Heart left ventricle (tissue), 16 donors: ENCODE data around the gene EHD4. TPM values are rescaled to one million over a fixed set of nuclear protein-coding genes. Genes with fewer than 3 reads are reported as not detected.

Experiments
- ATAC-seq, 4 donors: fragments of 200-7000 bp; cut with Tn5 transposase; one replicate each; pipeline ENCODE4 v1.9.1; 2020 to 2022; ENCODE audit warnings: moderate library complexity in 4 of 4, mild to moderate bottlenecking in 3 of 4, moderate number of reproducible peaks in 1 of 4
- DNase-seq, 5 donors: peaks; one replicate each; pipeline ENCODE4 v3.0.0-alpha.2; 2020
- H3K27ac ChIP-seq, 12 donors: fragments of 200-600 bp; sonication (generic) in 4 of 12; one replicate each; pipeline versions ENCODE4 v1.5.0 to v1.8.0; 2016 to 2022; ENCODE audit warnings: mild to moderate bottlenecking in 2 of 12
- H3K27me3 ChIP-seq, 9 donors: fragments of 200-600 bp; sonication (generic) in 2 of 9; one replicate each; pipeline versions ENCODE4 v1.5.1 to v1.8.0; 2016 to 2022; ENCODE audit warnings: mild to moderate bottlenecking in 3 of 9
- H3K36me3 ChIP-seq, 9 donors: fragments of 200-600 bp; sonication (generic) in 2 of 9; one replicate each; pipeline versions ENCODE4 v1.5.0 to v1.8.0; 2018 to 2022; ENCODE audit warnings: mild to moderate bottlenecking in 2 of 9
- H3K4me1 ChIP-seq, 12 donors: fragments of 200-600 bp; sonication (generic) in 4 of 12; one replicate each; pipeline versions ENCODE4 v1.5.0 to v1.8.0; 2016 to 2022; ENCODE audit warnings: mild to moderate bottlenecking in 3 of 12
- H3K4me3 ChIP-seq, 12 donors: fragments of 200-600 bp; sonication (generic) in 4 of 12; one replicate each; pipeline versions ENCODE4 v1.5.0 to v1.8.0; 2017 to 2022; ENCODE audit warnings: mild to moderate bottlenecking in 9 of 12, moderate library complexity in 4 of 12
- H3K9me3 ChIP-seq, 12 donors: fragments of 200-600 bp; sonication (generic) in 4 of 12; one replicate each; pipeline versions ENCODE4 v1.5.0 to v1.8.0; 2016 to 2022; ENCODE audit warnings: mild to moderate bottlenecking in 1 of 12
- POLR2A ChIP-seq, 2 donors: fragments of 450-650 bp; IDR thresholded peaks; one replicate each; pipeline ENCODE4 v1.6.1; 2017; ENCODE audit warnings: antibody characterized with exemption in 2 of 2, mild to moderate bottlenecking in 2 of 2, moderate library complexity in 2 of 2
- WGBS, 4 donors: extraction: QIAGEN DNeasy Blood & Tissue Kit in 2 of 4; methylation state at CpG; one replicate each; pipeline versions ENCODE4 v1.1.5 to v1.1.7; 2013 to 2018; 5-methylcytosine and 5-hydroxymethylcytosine counted together
- intact Hi-C, 10 donors: fragments of 100-400 bp; cut with DNase I; formaldehyde crosslinking; loops; one replicate each; pipeline versions ENCODE4 v1.11.1 to v1.14.2; 2022
- polyA plus RNA-seq, 2 donors: library from polyadenylated mRNA; stranded (reverse); fragments of 200-250 nt; gene quantifications; one replicate each; pipeline ENCODE4 v1.2.3, GENCODE V29; 2013
- total RNA-seq, 9 donors: library from RNA; depleted of rRNA in 2 of 9; stranded (reverse); fragments of >200 nt in 2 of 9; fragmentation: NEBNext Ultra II Directional in 3 of 9; extraction: Animal tissue kit (Norgen Biotek cat#: 25700) in 3 of 9; gene quantifications; one replicate each; pipeline versions ENCODE4 v1.1.0 to v1.2.4, GENCODE V29; 2016 to 2023
- TF ChIP-seq, protein P1 (sequence below), 12 donors: fragments of 200-600 bp; sonication (generic) in 4 of 12; IDR thresholded peaks; one replicate each; pipeline versions ENCODE4 v1.5.0 to v1.8.0; 2018 to 2022; ENCODE audit warnings: antibody characterized with exemption in 12 of 12, mild to moderate bottlenecking in 5 of 12
- donor health status: ischemic (EF 13 %, LVEDD 7.1; RV severe dilation, severe dysfunction).
- donor health status: healthy with polysubstance abuse.
- donor health status: DM: no; HTN: yes; CAD: no.
- donor health status: DM: no; HTN: no; CAD: no.
- donor health status: ischemic (EF 25% LVEDD 6.9; RV normal size, moderate dysfunction).
- donor health status: ischemic (EF 25% LVEDD 5.7; RV mildly dilated, moderate dysfunction).
- donor health status: healthy.
- donor health status: DM: yes; HTN: yes; CAD: no.
- donor health status: ischemic (EF 35%, LVEDD 5.7; RV mildly dilated, moderate dysfunction).
- donor health status: nonischemic (EF 11% LVEDD 7.7; RV severe dilation, severe dysfunction).
- donor health status: DM: yes; HTN: yes; CAD: no.
- donor health status: PGD.
- donor health status: ischemic (EF 29% LVEDD 5.4; RV normal size, mild dysfunction).
- donor health status: nonischemic (EF 23%, LVEDD 6.1; RV moderate dilation, normal function).

Gene EHD4
- total and polyA plus RNA-seq, 11 donors, result 25.6 to 70.8 (median 43.9) TPM

DNA sequence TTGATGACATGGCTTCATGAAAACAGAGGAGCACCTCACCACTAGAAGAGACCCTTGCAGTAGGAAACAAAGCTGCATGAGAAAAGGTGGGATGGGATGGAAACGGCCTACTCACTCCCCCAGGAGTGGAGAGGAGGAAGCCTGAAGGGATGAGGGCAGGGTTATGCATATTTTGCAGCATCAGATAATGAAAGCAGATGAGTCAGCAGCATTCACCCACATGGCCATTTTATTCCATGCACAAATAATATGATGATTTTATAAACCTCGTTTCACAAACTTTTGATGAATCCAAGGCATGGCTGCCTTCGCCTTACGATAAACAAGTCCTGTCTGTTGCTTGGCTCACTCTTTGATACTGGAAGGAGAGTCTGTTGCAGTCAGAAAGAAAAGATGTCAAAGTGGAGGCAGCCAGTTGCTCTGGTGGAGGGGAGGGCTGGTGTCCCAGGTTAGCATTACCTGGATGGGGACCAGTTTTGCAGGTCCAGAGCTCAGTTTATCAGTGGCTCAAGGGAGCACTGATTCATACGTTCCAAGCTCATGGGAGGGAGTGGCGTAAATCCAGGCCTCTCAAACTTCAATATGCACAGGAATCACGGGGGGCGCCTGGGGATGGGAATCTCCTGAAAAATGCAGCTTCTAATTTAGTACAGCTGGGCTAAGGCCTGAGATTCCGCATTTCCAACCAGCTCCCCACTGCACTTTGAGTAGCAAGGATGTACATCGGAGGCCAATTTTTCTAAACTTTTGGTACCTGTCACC, 9.2 kb upstream of the EHD4 start:
- no peaks in the 10 kb centered on the region for H3K36me3 ChIP-seq
- WGBS, 4 donors, result 85 to 92% (median 90%) methylated on average over 10 of the region's 10 CpGs
- H3K4me3 ChIP-seq, result no peak overlapping the region
- peaks cover 0 to 30% (median 9%) of the 10 kb centered on the region in 12 donors for H3K4me1 ChIP-seq
- no peaks in the 10 kb centered on the region for H3K27me3 ChIP-seq
- peak overlapping the region in 1 of 12 donors; percentile 20 for H3K27ac ChIP-seq
- DNase-seq (no peak), ATAC-seq (no peak)
- TF ChIP-seq, protein P1, sequence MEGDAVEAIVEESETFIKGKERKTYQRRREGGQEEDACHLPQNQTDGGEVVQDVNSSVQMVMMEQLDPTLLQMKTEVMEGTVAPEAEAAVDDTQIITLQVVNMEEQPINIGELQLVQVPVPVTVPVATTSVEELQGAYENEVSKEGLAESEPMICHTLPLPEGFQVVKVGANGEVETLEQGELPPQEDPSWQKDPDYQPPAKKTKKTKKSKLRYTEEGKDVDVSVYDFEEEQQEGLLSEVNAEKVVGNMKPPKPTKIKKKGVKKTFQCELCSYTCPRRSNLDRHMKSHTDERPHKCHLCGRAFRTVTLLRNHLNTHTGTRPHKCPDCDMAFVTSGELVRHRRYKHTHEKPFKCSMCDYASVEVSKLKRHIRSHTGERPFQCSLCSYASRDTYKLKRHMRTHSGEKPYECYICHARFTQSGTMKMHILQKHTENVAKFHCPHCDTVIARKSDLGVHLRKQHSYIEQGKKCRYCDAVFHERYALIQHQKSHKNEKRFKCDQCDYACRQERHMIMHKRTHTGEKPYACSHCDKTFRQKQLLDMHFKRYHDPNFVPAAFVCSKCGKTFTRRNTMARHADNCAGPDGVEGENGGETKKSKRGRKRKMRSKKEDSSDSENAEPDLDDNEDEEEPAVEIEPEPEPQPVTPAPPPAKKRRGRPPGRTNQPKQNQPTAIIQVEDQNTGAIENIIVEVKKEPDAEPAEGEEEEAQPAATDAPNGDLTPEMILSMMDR (IDR thresholded peaks at IDR 0.05), result no peak
- no peak for TF ChIP-seq POLR2A (IDR thresholded peaks at IDR 0.05)
- H3K9me3 ChIP-seq, result no peaks in the 10 kb centered on the region
- intact Hi-C loops, result loop anchor here in 2 of 10 donors (5.0 to 10.0 kb wide), 2 partner anchors 151 to 153 kb away; no protein-coding TSS in a partner anchor

DNA sequence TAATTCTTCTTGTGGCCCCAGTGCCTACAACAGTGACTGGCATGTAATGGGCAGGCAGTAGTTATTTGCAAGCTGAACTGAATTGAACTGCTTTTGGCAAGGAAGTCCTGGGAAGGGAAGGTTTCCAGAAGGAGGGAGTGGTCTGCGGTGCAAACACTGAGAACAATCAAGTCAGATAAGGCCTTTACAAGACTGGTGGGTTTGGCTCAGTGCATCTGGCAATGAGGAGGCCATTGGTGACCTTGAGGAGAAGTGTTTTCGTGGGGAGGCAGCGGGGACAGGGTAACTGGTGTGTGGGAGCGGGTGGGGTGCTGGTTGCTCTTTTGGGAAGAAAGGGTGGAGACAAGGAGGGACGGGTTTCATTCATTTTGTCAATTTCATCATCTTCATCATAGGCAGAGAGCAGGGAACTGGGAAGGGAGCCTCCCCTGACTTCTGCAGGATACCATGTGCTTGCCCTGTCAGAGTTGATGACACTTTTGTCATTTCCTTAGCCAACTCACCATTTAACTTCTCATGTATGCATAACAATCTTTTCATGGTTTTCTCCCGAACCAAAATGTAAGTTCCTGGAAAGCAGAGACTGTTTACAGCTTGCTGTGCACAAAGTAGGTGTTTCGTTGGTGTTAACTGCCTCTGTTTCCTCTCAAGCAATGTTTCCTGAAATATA, 8.4 kb upstream of the EHD4 start:
- no peak for TF ChIP-seq POLR2A (IDR thresholded peaks at IDR 0.05)
- TF ChIP-seq, protein P1 (IDR thresholded peaks at IDR 0.05), result no peak
- Histone ChIP-seq H3K27ac (peak overlapping the region in 2 of 12 donors; percentile 35 to 57), H3K36me3 (no peaks in the 10 kb centered on the region), H3K4me1 (peaks cover 0 to 30% (median 9%) of the 10 kb centered on the region in 12 donors), H3K4me3 (no peak overlapping the region), H3K27me3 (no peaks in the 10 kb centered on the region), H3K9me3 (no peaks in the 10 kb centered on the region)
- 49 to 72% (median 66%) methylated on average over 7 of the region's 7 CpGs for WGBS, 4 donors
- intact Hi-C loops, result loop anchor here in 2 of 10 donors (5.0 to 10.0 kb wide), 2 partner anchors 152 to 154 kb away; no protein-coding TSS in a partner anchor
- peak; percentile 17 to 70 (median 46) for ATAC-seq
- peak in 2 of 5 donors; percentile 36 to 38 for DNase-seq

DNA sequence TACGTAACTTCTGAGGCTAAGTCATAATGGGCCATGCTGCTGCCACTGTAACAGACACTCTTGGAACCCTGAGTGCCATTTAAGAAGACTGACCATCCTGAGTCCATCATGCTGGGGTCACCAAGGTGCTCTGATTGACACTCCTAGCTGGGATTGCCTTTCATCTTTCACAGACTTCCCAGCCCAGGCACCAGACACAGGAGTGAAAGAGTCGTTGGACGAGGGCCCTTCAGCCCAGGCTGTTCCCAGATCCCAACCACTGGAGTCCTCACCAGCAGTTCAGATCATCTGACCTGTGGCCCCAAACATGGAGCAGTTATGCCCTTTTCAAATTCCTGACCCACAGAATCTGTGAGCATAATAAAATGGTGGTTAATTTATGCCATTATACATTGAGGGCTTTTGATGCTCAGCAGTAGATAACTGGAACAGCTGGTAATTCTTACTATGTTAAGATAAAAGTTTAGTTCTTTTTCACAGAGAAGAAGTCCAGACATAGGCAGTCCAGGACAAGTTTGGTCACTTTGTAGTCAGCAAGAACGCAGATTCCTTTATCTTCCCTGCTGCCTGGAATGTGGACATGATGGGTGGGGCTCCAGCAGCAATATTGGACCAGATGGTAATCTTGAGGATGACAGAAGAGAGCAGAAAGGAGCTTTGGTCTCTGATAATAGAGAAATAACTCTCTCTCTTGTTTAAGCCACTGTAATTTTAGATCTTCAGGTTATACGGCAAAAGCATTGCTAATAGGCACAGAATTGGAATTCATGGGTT, 7.3 kb upstream of the EHD4 start:
- ATAC-seq (no peak), DNase-seq (no peak)
- WGBS, 4 donors, result 80 to 90% (median 86%) methylated on average over 5 of the region's 5 CpGs
- Histone ChIP-seq H3K4me1 (peaks cover 0 to 30% (median 9%) of the 10 kb centered on the region in 12 donors), H3K36me3 (no peaks in the 10 kb centered on the region), H3K9me3 (no peaks in the 10 kb centered on the region), H3K27me3 (no peaks in the 10 kb centered on the region), H3K4me3 (no peak overlapping the region), H3K27ac (peak overlapping the region in 5 of 12 donors; percentile 35 to 58 (median 43))
- no peak for TF ChIP-seq POLR2A (IDR thresholded peaks at IDR 0.05)
- TF ChIP-seq, protein P1 (IDR thresholded peaks at IDR 0.05), result no peak
- intact Hi-C loops, result loop anchor here in 2 of 10 donors (5.0 to 10.0 kb wide), 3 partner anchors 153 to 155 kb away; partner anchors contain the start of gene JMJD7 (in 1 of the 2)
